OCI-LY7 (cell line): Measurements from ENCODE around the gene PCA3. TPM values are rescaled to one million over a fixed set of nuclear protein-coding genes. Genes with fewer than 3 reads are reported as not detected.

Experiments used
- BruUV-seq: library from RNA; stranded (reverse); fragments of 400-500 nt; replicated peaks from 2 replicates; lab custom pipeline; 2021; lab: Mats Ljungman, UMichigan
- CTCF ChIA-PET: fragments of 300-600 bp; sonication (Branson Sonifier 250); formaldehyde crosslinking; loops from one replicate; lab custom pipeline; 2022; ENCODE audit warnings: antibody characterized with exemption; ENCODE audit not compliant: unreplicated experiment; lab: Charles Lee
- POLR2A ChIA-PET: fragments of 300-600 bp; sonication (Branson Sonifier 250); formaldehyde crosslinking; loops from one replicate; lab custom pipeline; 2022; ENCODE audit warnings: antibody characterized with exemption; lab: Charles Lee
- DNase-seq: peaks from one replicate; pipeline ENCODE4 v3.0.0-alpha.2; 2015; ENCODE audit warnings: low spot score
- H2AFZ ChIP-seq: fragments of 200-600 bp; sonication (generic), shearing (Covaris generic); 2 replicates; pipeline ENCODE4 v1.6.1; 2014; ENCODE audit warnings: mild to moderate bottlenecking, antibody characterized with exemption, low read length, moderate library complexity
- H3K27ac ChIP-seq: fragments of 200-600 bp; sonication (generic); 2 replicates; pipeline ENCODE4 v1.5.1; 2014; ENCODE audit warnings: mixed run types, low read depth, mild to moderate bottlenecking, moderate library complexity, low read length, inconsistent platforms; ENCODE audit not compliant: poor library complexity, severe bottlenecking
- H3K36me3 ChIP-seq: fragments of 200-600 bp; sonication (generic); 2 replicates; pipeline ENCODE4 v1.6.1; 2014; ENCODE audit warnings: mild to moderate bottlenecking, antibody characterized with exemption, low read length, moderate library complexity, mixed read lengths; ENCODE audit not compliant: insufficient read depth
- H3K4me1 ChIP-seq: fragments of 200-600 bp; sonication (generic); 2 replicates; pipeline ENCODE4 v1.5.1; 2014; ENCODE audit warnings: mild to moderate bottlenecking, low read length; ENCODE audit not compliant: insufficient read depth, poor library complexity, severe bottlenecking
- H3K4me2 ChIP-seq: fragments of 200-600 bp; sonication (generic); 2 replicates; pipeline ENCODE4 v1.6.1; 2014; ENCODE audit warnings: mild to moderate bottlenecking, low read length
- H3K4me3 ChIP-seq: fragments of 200-600 bp; sonication (generic); 2 replicates; pipeline ENCODE4 v1.5.1; 2014; ENCODE audit warnings: mild to moderate bottlenecking, low read depth, low read length; ENCODE audit not compliant: poor library complexity, severe bottlenecking
- H3K79me2 ChIP-seq: fragments of 200-600 bp; sonication (generic); 2 replicates; pipeline ENCODE4 v1.6.1; 2016; ENCODE audit warnings: low read depth, mild to moderate bottlenecking, low read length, moderate library complexity, mixed read lengths; ENCODE audit not compliant: insufficient read depth
- H3K9me2 ChIP-seq: fragments of 200-600 bp; sonication (generic); 2 replicates; pipeline ENCODE4 v1.6.1; 2016; ENCODE audit warnings: mild to moderate bottlenecking, low read length, mixed read lengths; ENCODE audit not compliant: insufficient read depth
- H3K9me3 ChIP-seq: fragments of 200-600 bp; sonication (generic); 2 replicates; pipeline ENCODE4 v1.6.1; 2014; ENCODE audit warnings: mild to moderate bottlenecking, mixed run types, low read length, mixed read lengths
- H4K20me1 ChIP-seq: fragments of 200-600 bp; sonication (generic); 2 replicates; pipeline ENCODE4 v1.6.1; 2014; ENCODE audit warnings: mild to moderate bottlenecking, antibody characterized with exemption, low read length, moderate library complexity, mixed read lengths; ENCODE audit not compliant: insufficient read depth
- EZH2phosphoT487 ChIP-seq: fragments of 200-600 bp; sonication (generic); IDR thresholded peaks from 2 replicates; pipeline ENCODE4 v1.6.1; 2018; ENCODE audit warnings: low read depth, borderline replicate concordance, mild to moderate bottlenecking, mixed run types, antibody characterized with exemption, low read length, moderate library complexity, mixed read lengths
- intact Hi-C: fragments of 100-400 bp; cut with micrococcal nuclease; formaldehyde crosslinking; loops from one replicate; pipeline ENCODE4 v1.10.0; 2022; ENCODE audit not compliant: unreplicated experiment
- total RNA-seq, 2 experiments: library from RNA; depleted of rRNA in 1 of 2; stranded (reverse); fragments of >200 nt in 1 of 2; shearing (Covaris generic) in 1 of 2; gene quantifications; 2 replicates each; pipeline ENCODE4 v1.2.3, GENCODE V29; 2014 to 2022
- TF ChIP-seq, protein P1 (sequence below): fragments of 200-600 bp; sonication (generic); conservative IDR thresholded peaks from 2 replicates; pipeline ENCODE4 v1.5.1; 2014; ENCODE audit warnings: mild to moderate bottlenecking, antibody characterized with exemption, low read length, moderate library complexity, mixed read lengths

PCA3 gene
- total RNA-seq, 2 experiments from 2014 or later, result not detected

GRCh38 chr9:76725011-76725546 is 39.2 kb upstream of the PCA3 start:
- POLR2A ChIA-PET, result no interaction called here
- no TSS peak for BruUV-seq

DNA sequence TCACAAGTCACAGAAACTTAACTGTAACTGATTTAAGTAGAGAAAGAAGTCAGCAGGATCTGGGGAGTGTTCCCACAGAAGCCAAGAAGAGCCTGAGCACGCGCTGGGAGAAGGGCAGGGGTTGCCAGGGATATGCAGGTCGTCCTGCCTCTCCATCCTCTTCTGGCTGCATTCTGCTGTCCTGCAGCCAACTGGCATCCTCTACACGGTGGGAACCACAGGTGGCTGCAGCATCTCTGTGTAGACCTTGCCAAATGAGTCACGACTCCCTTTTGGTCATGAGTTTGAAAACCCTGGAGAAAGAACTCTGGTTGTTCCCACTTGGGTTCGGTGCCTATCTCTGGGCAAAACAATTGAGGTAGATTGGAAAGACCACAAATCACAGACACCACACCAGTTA is 38.4 kb upstream of the PCA3 start:
- H3K79me2 ChIP-seq, result no peaks in the 10 kb centered on the region
- CTCF ChIA-PET, result no interaction called here
- no peaks in the 10 kb centered on the region for H3K9me2 ChIP-seq
- no peak overlapping the region for H3K27ac ChIP-seq
- no peaks in the 10 kb centered on the region for H3K36me3 ChIP-seq
- DNase-seq, result no peak
- H3K4me1 ChIP-seq, result no peaks in the 10 kb centered on the region
- no TSS peak for BruUV-seq
- H2AFZ ChIP-seq, result no peak overlapping the region
- no peak overlapping the region for H3K4me3 ChIP-seq
- no peak overlapping the region for H3K4me2 ChIP-seq
- intact Hi-C loops, result no loop called here
- no peaks in the 10 kb centered on the region for H3K9me3 ChIP-seq
- TF ChIP-seq EZH2phosphoT487, result no peak
- TF ChIP-seq, protein P1, sequence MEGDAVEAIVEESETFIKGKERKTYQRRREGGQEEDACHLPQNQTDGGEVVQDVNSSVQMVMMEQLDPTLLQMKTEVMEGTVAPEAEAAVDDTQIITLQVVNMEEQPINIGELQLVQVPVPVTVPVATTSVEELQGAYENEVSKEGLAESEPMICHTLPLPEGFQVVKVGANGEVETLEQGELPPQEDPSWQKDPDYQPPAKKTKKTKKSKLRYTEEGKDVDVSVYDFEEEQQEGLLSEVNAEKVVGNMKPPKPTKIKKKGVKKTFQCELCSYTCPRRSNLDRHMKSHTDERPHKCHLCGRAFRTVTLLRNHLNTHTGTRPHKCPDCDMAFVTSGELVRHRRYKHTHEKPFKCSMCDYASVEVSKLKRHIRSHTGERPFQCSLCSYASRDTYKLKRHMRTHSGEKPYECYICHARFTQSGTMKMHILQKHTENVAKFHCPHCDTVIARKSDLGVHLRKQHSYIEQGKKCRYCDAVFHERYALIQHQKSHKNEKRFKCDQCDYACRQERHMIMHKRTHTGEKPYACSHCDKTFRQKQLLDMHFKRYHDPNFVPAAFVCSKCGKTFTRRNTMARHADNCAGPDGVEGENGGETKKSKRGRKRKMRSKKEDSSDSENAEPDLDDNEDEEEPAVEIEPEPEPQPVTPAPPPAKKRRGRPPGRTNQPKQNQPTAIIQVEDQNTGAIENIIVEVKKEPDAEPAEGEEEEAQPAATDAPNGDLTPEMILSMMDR, result no peak
- H4K20me1 ChIP-seq, result no peaks in the 10 kb centered on the region
- POLR2A ChIA-PET, result no interaction called here

More at GRCh38 chr9:76725011-76725546, 39.2 kb upstream of the PCA3 start:
- H3K36me3 ChIP-seq, result no peaks in the 10 kb centered on the region
- H3K4me1 ChIP-seq, result no peaks in the 10 kb centered on the region
- CTCF ChIA-PET, result no interaction called here
- H3K79me2 ChIP-seq, result no peaks in the 10 kb centered on the region
- H3K9me3 ChIP-seq, result no peaks in the 10 kb centered on the region
- intact Hi-C loops, result no loop called here
- H2AFZ ChIP-seq, result no peak overlapping the region
- no peak overlapping the region for H3K4me2 ChIP-seq
- DNase-seq, result no peak
- H4K20me1 ChIP-seq, result no peaks in the 10 kb centered on the region
- H3K9me2 ChIP-seq, result no peaks in the 10 kb centered on the region
- TF ChIP-seq, protein P1, result no peak
- TF ChIP-seq EZH2phosphoT487, result no peak
- no peak overlapping the region for H3K4me3 ChIP-seq
- no peak overlapping the region for H3K27ac ChIP-seq

GRCh38 chr9:76729116-76729515 is 35.1 kb upstream of the PCA3 start:
- no TSS peak for BruUV-seq
- CTCF ChIA-PET, result no interaction called here
- TF ChIP-seq, protein P1, result no peak
- no peak for TF ChIP-seq EZH2phosphoT487

More at GRCh38 chr9:76729116-76729515, 35.1 kb upstream of the PCA3 start:
- H3K4me3 ChIP-seq, result no peak overlapping the region
- no peaks in the 10 kb centered on the region for H4K20me1 ChIP-seq
- no peaks in the 10 kb centered on the region for H3K79me2 ChIP-seq
- H3K9me2 ChIP-seq, result no peaks in the 10 kb centered on the region
- H3K36me3 ChIP-seq, result no peaks in the 10 kb centered on the region
- no peak overlapping the region for H3K27ac ChIP-seq
- no peak for DNase-seq
- POLR2A ChIA-PET, result interaction anchor here (0.6 to 1.3 kb wide), 3 partner anchors 26 to 645 kb away, joined by 3 to 10 read pairs (median 4); no protein-coding TSS in a partner anchor
- no peaks in the 10 kb centered on the region for H3K4me1 ChIP-seq
- H3K9me3 ChIP-seq, result no peaks in the 10 kb centered on the region
- H3K4me2 ChIP-seq, result no peak overlapping the region
- no peak overlapping the region for H2AFZ ChIP-seq
- intact Hi-C loops, result no loop called here
